ENCODE data around the gene DEFB131B.
"Not testable (repeated sequence)": the region's sequence is repeated elsewhere in the genome, so short reads cannot be mapped to it uniquely, and the experiment has no call there.

Gene DEFB131B

DNA sequence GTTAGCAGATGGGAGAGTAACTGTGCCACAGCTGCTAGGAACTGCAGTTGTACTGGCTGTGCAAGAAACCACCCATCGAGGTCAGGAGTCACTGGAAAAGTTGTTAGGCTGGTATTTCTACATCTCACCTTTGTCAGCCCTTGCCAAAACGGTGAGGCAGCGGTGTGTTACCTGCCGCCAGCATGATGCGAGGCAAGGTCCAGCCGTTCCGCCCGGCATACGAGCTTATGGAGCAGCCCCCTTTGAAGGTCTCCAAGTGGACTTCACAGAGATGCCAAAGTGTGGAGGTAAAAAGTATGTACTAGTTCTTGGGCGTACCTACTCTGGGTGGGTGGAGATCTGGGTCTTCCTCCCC is 33.7 kb downstream of the DEFB131B start:
- not testable (repeated sequence) for DNase-seq

DNA sequence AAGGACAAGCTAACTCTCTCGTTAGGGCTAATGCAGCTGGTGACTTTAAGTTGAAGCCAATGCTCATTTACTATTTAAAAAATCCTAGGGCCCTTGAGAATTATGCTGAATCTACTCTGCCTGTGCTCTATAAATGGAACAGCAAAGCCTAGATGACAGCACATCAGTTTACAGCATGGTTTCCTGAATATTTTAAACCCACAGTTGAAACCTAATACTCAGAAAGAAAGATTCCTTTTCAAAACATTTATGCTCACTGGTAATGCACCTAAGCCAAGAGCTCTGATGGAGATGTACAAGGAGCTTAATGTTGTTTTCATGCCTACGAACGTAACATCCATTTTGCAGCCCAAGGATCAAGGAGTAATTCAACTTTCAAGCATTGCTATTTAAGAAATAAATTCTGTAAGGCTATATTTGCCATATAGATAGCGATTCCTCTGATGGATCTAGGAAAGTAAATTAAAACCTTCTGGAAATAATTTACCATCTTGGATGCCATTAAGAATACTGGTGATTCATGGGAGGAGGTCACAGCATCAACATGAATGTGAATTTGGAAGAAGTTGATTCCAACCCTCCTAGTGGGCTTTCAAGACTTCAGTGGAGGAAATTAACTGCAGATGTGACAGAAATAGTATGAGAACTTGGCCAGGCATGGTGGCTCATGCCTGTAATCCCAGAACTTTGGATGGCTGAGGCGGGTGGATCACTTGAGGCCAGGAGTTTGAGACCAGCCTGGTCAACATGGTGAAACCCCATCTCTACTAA is 35.7 kb downstream of the DEFB131B start:
- no peak for DNase-seq

DNA sequence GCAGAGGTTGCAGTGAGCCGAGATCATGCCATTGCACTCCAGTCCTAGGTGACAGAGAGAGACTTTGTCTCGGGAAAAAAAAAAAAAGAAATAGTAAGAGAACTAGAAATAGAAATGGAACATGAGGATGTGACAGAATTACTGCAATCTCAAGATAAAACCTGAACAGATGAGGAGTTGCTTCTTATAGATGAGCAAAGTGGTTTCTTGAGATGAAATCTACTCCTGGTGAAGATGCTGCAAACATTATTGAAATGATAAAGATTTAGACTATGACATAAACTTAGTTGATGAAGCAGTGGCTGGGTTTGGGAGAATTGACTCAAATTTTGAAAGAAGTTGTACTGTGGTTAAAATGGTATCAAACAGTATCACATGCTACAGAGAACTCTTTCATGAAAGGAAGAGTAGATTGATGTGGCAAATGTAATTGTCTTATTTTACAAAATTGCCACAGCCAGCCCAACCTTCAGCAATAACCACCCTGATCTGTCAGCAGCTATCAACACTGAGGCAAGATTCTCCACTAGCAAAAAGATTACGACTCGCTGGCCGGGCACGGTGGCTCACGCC is 36.5 kb downstream of the DEFB131B start:
- DNase-seq = no peak

DNA sequence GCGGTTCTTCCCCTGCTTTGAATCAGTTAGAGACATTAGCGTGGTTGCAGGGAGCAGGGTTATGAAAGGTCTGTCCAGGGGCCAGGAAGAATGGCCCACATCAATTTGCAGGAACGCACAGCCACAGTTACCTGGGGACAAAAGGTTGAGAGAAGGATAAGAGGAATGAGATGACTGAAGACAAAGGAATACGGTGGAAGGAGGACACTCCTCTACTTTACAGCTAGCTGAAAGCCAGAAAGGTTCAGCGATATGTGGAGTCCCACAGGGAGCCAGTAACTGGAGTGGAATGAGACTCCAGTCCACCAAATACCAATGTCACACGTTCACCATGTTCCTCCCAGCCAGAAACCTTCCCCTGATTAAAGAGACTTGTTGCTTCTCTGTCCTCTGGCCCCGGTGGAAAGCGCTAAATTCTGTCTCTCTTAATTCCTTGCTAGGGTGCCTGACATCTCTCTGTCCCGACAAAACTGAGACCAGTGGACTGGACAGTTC is 39.4 kb downstream of the DEFB131B start:
- DNase-seq = no peak

DNA sequence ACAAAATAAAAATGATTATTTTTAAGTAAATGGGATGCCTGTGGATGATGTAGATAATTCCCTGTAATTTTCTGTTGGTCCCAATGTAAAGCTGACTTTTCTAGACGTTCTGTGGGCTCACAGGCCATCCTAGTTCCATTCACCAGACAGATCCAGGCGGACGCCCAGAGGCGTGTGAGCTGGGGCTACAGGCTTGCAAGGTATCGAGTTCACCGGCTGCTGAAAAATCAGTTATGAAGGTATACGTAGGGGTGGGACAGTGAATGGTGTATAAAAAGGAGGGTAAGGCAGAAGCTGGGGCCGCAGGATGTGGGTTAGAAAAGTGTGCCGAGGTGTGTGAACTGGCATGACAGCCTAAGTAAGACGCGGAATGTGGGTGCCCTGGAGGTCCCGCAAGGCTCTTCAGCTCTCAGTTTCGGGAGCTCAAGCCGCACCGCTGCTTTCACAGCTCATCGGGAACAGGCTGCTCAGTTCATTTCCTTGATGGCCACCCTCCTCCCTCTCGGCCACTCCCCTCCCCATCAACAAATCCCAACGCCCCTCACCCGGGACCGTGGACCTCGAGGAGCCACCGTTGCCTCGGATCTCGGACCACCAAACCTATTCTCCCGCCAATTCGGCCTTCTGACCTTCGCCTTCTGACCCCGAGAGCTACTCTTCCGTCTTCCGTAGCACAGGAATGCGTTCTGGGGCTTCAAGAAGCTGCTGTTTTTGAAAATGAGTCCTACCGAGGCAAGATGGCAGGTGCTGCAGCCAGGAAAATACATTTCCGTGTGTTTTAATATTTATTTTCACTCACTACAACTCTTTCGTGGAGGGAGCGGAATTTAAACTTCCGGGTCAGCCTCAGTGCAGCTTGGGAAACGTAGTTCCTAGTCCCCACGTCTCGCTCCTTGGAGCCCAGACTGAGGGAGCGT is 49.8 kb downstream of the DEFB131B start, which contains the start of gene XNDC1N:
TSS of gene XNDC1N (minus strand) at position 775 of the 917 bp plus-strand sequence. CDS start 5,241 bp downstream, outside the sequence.
- peak; percentile 82 for DNase-seq

DNA sequence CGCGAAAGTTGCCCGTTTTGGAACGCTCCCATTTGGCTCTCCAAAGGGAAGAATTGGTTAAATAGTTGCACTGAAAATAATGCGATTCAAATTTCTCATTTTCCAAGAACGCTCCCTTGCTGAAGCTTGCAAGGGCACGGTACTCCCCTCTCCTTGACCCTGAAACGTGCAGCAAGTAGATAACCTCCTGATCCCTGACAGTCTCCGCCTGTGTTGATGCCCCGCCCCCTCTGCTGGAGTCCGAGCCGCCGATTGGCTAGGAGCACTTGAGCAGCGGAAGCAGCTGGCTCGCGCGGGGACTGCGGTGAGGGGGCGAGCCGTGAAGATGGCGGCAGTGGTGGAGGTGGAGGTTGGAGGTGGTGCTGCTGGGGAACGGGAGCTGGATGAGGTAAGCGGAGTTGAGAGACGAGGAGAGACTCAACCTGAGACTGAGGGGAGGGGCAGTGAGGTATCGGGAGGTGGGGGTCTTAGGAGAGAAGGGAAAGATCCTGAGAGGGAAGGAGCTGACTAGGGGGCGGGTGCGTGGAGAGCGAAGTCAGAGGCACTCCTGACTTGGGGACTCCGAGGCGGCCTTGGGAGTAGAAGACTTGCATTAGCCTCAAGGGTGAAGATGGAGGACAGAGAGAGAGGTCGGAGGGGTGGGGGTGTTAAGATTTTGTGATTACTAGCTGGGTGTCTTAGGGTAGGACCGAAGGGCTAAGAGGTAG is 50.6 kb downstream of the DEFB131B start, which contains the start of gene RNF121:
TSS of gene RNF121 (plus strand) at position 310 of the 707 bp plus-strand sequence. CDS start at position 326, 16 bp downstream.
- DNase-seq = peak; percentile 82

DNA sequence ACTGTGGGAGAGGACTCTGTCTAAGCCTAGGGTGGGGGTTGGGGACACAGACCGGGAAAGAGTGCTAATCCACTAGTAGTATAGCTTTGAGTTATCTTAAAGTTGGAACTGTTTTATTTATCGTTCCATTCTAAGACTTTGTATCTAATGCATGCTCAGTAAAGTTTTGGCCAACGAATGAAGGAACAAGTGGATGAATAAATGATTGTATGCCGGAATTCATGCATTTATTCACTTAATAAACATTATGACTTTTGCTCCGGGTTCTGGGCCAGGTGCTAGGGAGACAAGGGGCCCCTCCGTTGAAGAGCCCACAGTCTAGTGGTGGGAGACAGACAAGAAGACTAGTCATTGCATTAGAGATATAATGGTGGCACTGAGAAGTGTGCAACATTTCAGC is 51.2 kb downstream of the DEFB131B start:
- no peak for DNase-seq

DNA sequence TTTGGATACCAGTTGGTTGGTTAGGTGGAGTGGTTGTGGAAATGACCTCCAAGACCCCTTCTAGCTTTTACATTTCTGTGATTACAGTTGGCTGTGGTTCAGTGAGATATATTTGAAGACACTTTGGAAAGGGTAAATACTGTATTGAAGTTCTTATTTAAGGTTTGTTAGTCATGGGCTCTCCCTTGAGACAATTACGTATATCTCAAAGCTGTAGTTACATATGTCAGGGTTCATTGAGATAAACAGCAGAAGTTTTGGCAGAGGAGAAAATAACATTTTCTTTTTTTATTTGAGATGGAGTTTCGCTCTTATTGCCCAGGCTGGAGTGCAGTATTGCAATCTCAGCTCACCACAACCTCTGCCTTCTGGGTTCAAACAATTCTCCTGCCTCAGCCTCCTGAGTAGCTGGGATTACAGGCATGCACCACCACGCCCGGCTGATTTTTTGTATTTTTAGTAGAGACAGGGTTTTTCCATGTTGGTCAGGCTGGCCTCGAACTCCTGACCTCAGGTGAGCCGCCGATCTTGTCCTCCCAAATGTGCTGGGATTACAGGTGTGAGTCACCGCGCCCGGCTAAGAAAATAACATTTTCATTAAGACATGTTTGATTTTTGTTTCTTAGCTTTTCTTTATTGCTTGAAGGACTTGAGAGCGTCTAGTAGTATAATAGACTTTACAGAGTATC is 52.4 kb downstream of the DEFB131B start:
- no peak for DNase-seq

DNA sequence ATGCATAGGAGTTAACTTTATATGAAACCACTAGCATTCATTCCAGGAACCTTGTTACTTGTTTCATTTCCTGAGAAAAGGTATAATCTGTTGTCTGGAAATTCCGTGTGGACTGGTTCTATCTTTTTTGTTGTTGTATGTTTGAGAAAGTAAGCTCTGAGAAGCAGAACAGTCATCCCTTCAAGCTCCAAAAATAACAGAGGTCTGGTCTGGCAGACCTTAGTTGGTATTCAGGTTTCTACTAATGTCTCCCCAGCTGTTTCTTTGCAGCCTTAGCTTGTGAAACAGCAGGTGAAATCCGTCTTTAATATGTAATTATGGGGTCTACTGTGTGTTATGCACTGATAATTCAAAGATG is 53.0 kb downstream of the DEFB131B start:
- DNase-seq = no peak

DNA sequence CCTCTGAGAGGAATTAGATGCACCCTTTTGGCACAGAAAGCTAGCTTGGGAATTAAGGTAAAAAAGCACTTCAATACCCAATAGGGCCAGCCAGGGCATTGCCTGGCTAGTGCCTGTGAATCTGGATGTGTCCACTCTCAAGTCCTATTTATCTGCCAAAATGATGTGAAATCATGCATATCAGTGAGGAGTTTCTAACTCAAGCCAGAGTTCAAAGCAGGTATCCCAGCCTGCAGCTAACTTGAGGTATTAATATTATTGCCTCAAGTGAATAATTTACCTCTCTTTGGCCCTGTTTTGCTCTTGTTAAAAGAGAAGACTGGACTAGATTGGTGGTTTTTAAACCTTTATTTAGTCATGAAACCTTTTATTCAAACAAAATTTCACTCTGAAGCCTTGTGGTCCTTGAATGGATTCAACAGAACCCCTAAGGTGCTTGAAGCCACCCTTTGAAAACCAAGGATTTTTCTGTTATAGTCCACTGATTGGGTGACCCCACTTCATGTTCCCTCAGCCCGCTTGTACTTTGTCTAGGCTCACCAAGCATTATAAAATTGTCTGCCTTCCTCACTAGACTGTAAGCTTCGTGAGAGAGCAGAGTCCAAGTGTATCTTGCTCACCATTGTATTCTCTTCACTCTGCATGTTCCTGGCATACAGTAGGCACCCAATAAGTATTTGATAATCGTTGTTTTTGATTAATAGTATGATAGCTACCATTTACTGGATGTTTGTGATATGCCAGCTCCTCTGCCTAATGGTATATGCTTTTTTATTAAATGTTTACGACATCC is 55.1 kb downstream of the DEFB131B start:
- no peak for DNase-seq

Data from DMS 273 treated with DMSO at 0.1 percent for 48 hours (cell line).